HG03159 (cell line): ENCODE measurements around the gene GUCY1A2.
"Not testable (repeated sequence)": the region's sequence is repeated elsewhere in the genome, so short reads cannot be mapped to it uniquely, and the experiment has no call there.

Source experiments
- ATAC-seq: cut with Tn5 transposase; IDR thresholded peaks from one replicate; pipeline ENCODE4 v1.9.1; 2021; ENCODE audit warnings: mild to moderate bottlenecking, moderate library complexity; ENCODE audit not compliant: unreplicated experiment

Gene GUCY1A2

GRCh38 chr11:106957030-106957482, 61.2 kb downstream of the GUCY1A2 start:
- ATAC-seq: no peak

- ATAC-seq: no peak
Observed at GRCh38 chr11:106950067-106950491, 68.2 kb downstream of the GUCY1A2 start.

GRCh38 chr11:106943089-106943488, 75.2 kb downstream of the GUCY1A2 start:
- no peak for ATAC-seq

- no peak for ATAC-seq
Observed at GRCh38 chr11:106939157-106939556, 79.1 kb downstream of the GUCY1A2 start.

- ATAC-seq: no peak
Observed at GRCh38 chr11:106937111-106937510, 81.2 kb downstream of the GUCY1A2 start.

GRCh38 chr11:106925245-106925644, 93.0 kb downstream of the GUCY1A2 start:
- no peak for ATAC-seq

GRCh38 chr11:106920899-106921509, 97.3 kb downstream of the GUCY1A2 start:
- no peak for ATAC-seq

- ATAC-seq: peak; percentile 97
Observed at GRCh38 chr11:106917973-106918372, 100.3 kb downstream of the GUCY1A2 start.

GRCh38 chr11:106914409-106914808, 103.9 kb downstream of the GUCY1A2 start:
- no peak for ATAC-seq

GRCh38 chr11:106913141-106913540, 105.1 kb downstream of the GUCY1A2 start:
- no peak for ATAC-seq

GRCh38 chr11:106904826-106905225, 113.5 kb downstream of the GUCY1A2 start:
- no peak for ATAC-seq

- ATAC-seq: no peak
Observed at GRCh38 chr11:106889718-106890117, 128.6 kb downstream of the GUCY1A2 start.

- ATAC-seq: no peak
Observed at GRCh38 chr11:106888386-106888785, 129.9 kb downstream of the GUCY1A2 start.

GRCh38 chr11:106883693-106884092, 134.6 kb downstream of the GUCY1A2 start:
- not testable (repeated sequence) for ATAC-seq

- ATAC-seq: no peak
Observed at GRCh38 chr11:106879832-106880546, 138.3 kb downstream of the GUCY1A2 start.

GRCh38 chr11:106879029-106879428, 139.2 kb downstream of the GUCY1A2 start:
- no peak for ATAC-seq

GRCh38 chr11:106875013-106875412, 143.3 kb downstream of the GUCY1A2 start:
- no peak for ATAC-seq

- no peak for ATAC-seq
Observed at GRCh38 chr11:106872246-106872645, 146.0 kb downstream of the GUCY1A2 start.

GRCh38 chr11:106858200-106858599, 160.1 kb downstream of the GUCY1A2 start:
- no peak for ATAC-seq

GRCh38 chr11:106856566-106856965, 161.7 kb downstream of the GUCY1A2 start:
- ATAC-seq: no peak

GRCh38 chr11:106854429-106854828, 163.8 kb downstream of the GUCY1A2 start:
- no peak for ATAC-seq

GRCh38 chr11:106853850-106854401, 164.3 kb downstream of the GUCY1A2 start:
- ATAC-seq: no peak
